Testis (tissue), 3 donors: ENCODE results near the gene SHISA7. TPM values are rescaled to one million over a fixed set of nuclear protein-coding genes. Genes with fewer than 3 reads are reported as not detected.

Experiments
- DNase-seq: peaks from one replicate; pipeline ENCODE4 v3.0.0-alpha.2; 2019
- H3K27ac ChIP-seq, 2 donors: fragments of 200-600 bp; sonication (generic); one replicate each; pipeline ENCODE4 v1.5.1; 2019
- H3K27me3 ChIP-seq: fragments of 200-600 bp; sonication (generic); one replicate; pipeline ENCODE4 v1.5.1; 2019
- H3K36me3 ChIP-seq: fragments of 200-600 bp; sonication (generic); one replicate; pipeline ENCODE4 v1.5.1; 2017; ENCODE audit warnings: low read depth; ENCODE audit errors: missing control alignments
- H3K4me1 ChIP-seq: fragments of 200-600 bp; sonication (generic); one replicate; pipeline ENCODE4 v1.5.1; 2019
- H3K4me3 ChIP-seq, 2 donors: fragments of 200-600 bp; sonication (generic); one replicate each; pipeline ENCODE4 v1.5.1; 2017 to 2019
- H3K9me3 ChIP-seq: fragments of 200-600 bp; sonication (generic); one replicate; pipeline ENCODE4 v1.5.1; 2017
- CTCF ChIP-seq, 3 experiments: fragments of 450-650 bp in 2 of 3; fragments of 200-600 bp in 1 of 3; sonication (generic) in 1 of 3; IDR thresholded peaks; one replicate each; pipeline ENCODE4 v1.5.1; 2016 to 2019; ENCODE audit warnings: antibody characterized with exemption in 3 of 3, mild to moderate bottlenecking in 2 of 3, moderate library complexity in 1 of 3
- POLR2A ChIP-seq: fragments of 450-650 bp; IDR thresholded peaks from one replicate; pipeline ENCODE4 v1.6.1; 2017; ENCODE audit warnings: antibody characterized with exemption, mild to moderate bottlenecking, moderate library complexity
- WGBS, 2 donors: methylation state at CpG; one replicate each; pipeline ENCODE4 v1.1.5; 2018; 5-methylcytosine and 5-hydroxymethylcytosine counted together
- intact Hi-C: fragments of 100-400 bp; cut with DNase I; formaldehyde crosslinking; loops from one replicate; pipeline ENCODE4 v1.15.1; 2023; ENCODE audit warnings: low total_unique reads
- polyA plus RNA-seq: library from polyadenylated mRNA; stranded (reverse); fragments of 350-450 nt; fragmentation: Illumina TruSeq; extraction: RNeasy Lipid Tissue Mini Kit (QIAGEN cat#74804); gene quantifications from one replicate; pipeline ENCODE4 v1.2.3, GENCODE V29; 2014; ENCODE audit warnings: low read depth, low replicate concordance; ENCODE audit not compliant: insufficient read depth
- total RNA-seq, 2 donors: library from RNA; depleted of rRNA; stranded (reverse); fragments of >200 nt; gene quantifications; one replicate each; pipeline ENCODE4 v1.2.3, GENCODE V29; 2016

The SHISA7 gene
- total and polyA plus RNA-seq, 3 donors from 2014 or later = 0.43 to 1.0 (median 0.45) TPM

- no peaks in the 10 kb centered on the region for H3K9me3 ChIP-seq
- H3K4me3 ChIP-seq = no peak overlapping the region
- TF ChIP-seq CTCF (IDR thresholded peaks at IDR 0.05) (no peak), POLR2A (no peak)
- DNase-seq = no peak
- H3K36me3 ChIP-seq = no peaks in the 10 kb centered on the region
- intact Hi-C loops = no loop called here
- WGBS, 2 donors = 72 to 75% methylated on average over 9 to 11 of the region's 11 CpGs
- no peaks in the 10 kb centered on the region for H3K27me3 ChIP-seq
- peaks cover 7% of the 10 kb centered on the region for H3K4me1 ChIP-seq
- H3K27ac ChIP-seq = no peak overlapping the region
Observed at GRCh38 chr19:55379174-55379573, 63.9 kb downstream of the SHISA7 start.

Other genes with a start within 250 kb of the SHISA7 start
Only the 30 nearest of the 31 such genes appear.
- gene TMEM86B, start 214.5 kb downstream of the SHISA7 start, total RNA-seq = 10 to 100 TPM; 13.4 to 13.9 TPM
- 12.8 TPM for gene TMEM86B, start 214.5 kb downstream of the SHISA7 start, polyA plus RNA-seq
- gene PPP6R1, start 184.3 kb downstream of the SHISA7 start, total RNA-seq = 100 to 1,000 TPM; 178 to 179 TPM
- gene PPP6R1, start 184.3 kb downstream of the SHISA7 start, polyA plus RNA-seq = 217 TPM
- gene HSPBP1, start 163.2 kb downstream of the SHISA7 start, total RNA-seq = 10 to 100 TPM; 43.5 to 48.2 TPM
- 42.7 TPM for gene HSPBP1, start 163.2 kb downstream of the SHISA7 start, polyA plus RNA-seq
- 10 to 100 TPM; 14.9 to 20.7 TPM for gene BRSK1, start 159.3 kb downstream of the SHISA7 start, total RNA-seq
- 12.8 TPM for gene BRSK1, start 159.3 kb downstream of the SHISA7 start, polyA plus RNA-seq
- gene TMEM150B, start 118.0 kb downstream of the SHISA7 start, total RNA-seq = 1 to 10 TPM in 1 of 2 donors, not detected in 1; 2.2 TPM
- gene TMEM150B, start 118.0 kb downstream of the SHISA7 start, polyA plus RNA-seq = 0.98 TPM
- gene KMT5C, start 103.4 kb downstream of the SHISA7 start, total RNA-seq = 10 to 100 TPM; 48.8 to 62.9 TPM
- 14.6 TPM for gene KMT5C, start 103.4 kb downstream of the SHISA7 start, polyA plus RNA-seq
- 10 to 100 TPM; 27.9 to 47.5 TPM for gene COX6B2, start 88.6 kb downstream of the SHISA7 start, total RNA-seq
- gene COX6B2, start 88.6 kb downstream of the SHISA7 start, polyA plus RNA-seq = 171 TPM
- 10 to 100 TPM; 11.3 to 28.2 TPM for gene GARIN5B, start 80.0 kb downstream of the SHISA7 start, total RNA-seq
- 49.6 TPM for gene GARIN5B, start 80.0 kb downstream of the SHISA7 start, polyA plus RNA-seq
- 1 to 10 TPM; 2.0 to 2.1 TPM for gene IL11, start 72.8 kb downstream of the SHISA7 start, total RNA-seq
- gene IL11, start 72.8 kb downstream of the SHISA7 start, polyA plus RNA-seq = 1.2 TPM
- gene TMEM190, start 66.5 kb downstream of the SHISA7 start, total RNA-seq = 10 to 100 TPM; 12.9 to 19.2 TPM
- 35.4 TPM for gene TMEM190, start 66.5 kb downstream of the SHISA7 start, polyA plus RNA-seq
- gene TMEM238, start 59.0 kb downstream of the SHISA7 start, total RNA-seq = 1 to 10 TPM; 1.7 to 6.4 TPM
- gene TMEM238, start 59.0 kb downstream of the SHISA7 start, polyA plus RNA-seq = 0.91 TPM
- 100 to 1,000 TPM; 284 to 624 TPM for gene RPL28, start 57.4 kb downstream of the SHISA7 start, total RNA-seq
- gene RPL28, start 57.4 kb downstream of the SHISA7 start, polyA plus RNA-seq = 1,024 TPM
- gene UBE2S, start 35.5 kb downstream of the SHISA7 start, total RNA-seq = 100 to 1,000 TPM; 150 to 188 TPM
- 272 TPM for gene UBE2S, start 35.5 kb downstream of the SHISA7 start, polyA plus RNA-seq
- 10 to 100 TPM; 79.1 to 98.5 TPM for gene ISOC2, start 18.3 kb upstream of the SHISA7 start, total RNA-seq
- 107 TPM for gene ISOC2, start 18.3 kb upstream of the SHISA7 start, polyA plus RNA-seq
- gene C19orf85, start 21.5 kb upstream of the SHISA7 start, total RNA-seq = not detected
- not detected for gene C19orf85, start 21.5 kb upstream of the SHISA7 start, polyA plus RNA-seq
- 10 to 100 TPM; 31.3 to 53.7 TPM for gene ZNF628, start 33.3 kb upstream of the SHISA7 start, total RNA-seq
- 33.8 TPM for gene ZNF628, start 33.3 kb upstream of the SHISA7 start, polyA plus RNA-seq
- 10 to 100 TPM; 12.0 to 16.0 TPM for gene NAT14, start 41.9 kb upstream of the SHISA7 start, total RNA-seq
- 17.3 TPM for gene NAT14, start 41.9 kb upstream of the SHISA7 start, polyA plus RNA-seq
- 1 to 10 TPM; 6.4 to 6.9 TPM for gene SSC5D, start 45.1 kb upstream of the SHISA7 start, total RNA-seq
- 10.7 TPM for gene SSC5D, start 45.1 kb upstream of the SHISA7 start, polyA plus RNA-seq
- gene SBK2, start 93.8 kb upstream of the SHISA7 start, total RNA-seq = under 1 TPM; 0.87 to 0.99 TPM
- gene SBK2, start 93.8 kb upstream of the SHISA7 start, polyA plus RNA-seq = 1.3 TPM
- under 1 TPM; 0.39 to 0.81 TPM for gene SBK3, start 102.2 kb upstream of the SHISA7 start, total RNA-seq
- 0.34 TPM for gene SBK3, start 102.2 kb upstream of the SHISA7 start, polyA plus RNA-seq
- 1 to 10 TPM; 4.0 to 7.2 TPM for gene ZNF579, start 137.5 kb upstream of the SHISA7 start, total RNA-seq
- gene ZNF579, start 137.5 kb upstream of the SHISA7 start, polyA plus RNA-seq = 4.3 TPM
- gene FIZ1, start 156.2 kb upstream of the SHISA7 start, total RNA-seq = 10 to 100 TPM; 16.5 to 17.4 TPM
- 8.5 TPM for gene FIZ1, start 156.2 kb upstream of the SHISA7 start, polyA plus RNA-seq
- gene ZNF524, start 157.0 kb upstream of the SHISA7 start, total RNA-seq = 10 to 100 TPM; 25.0 to 29.4 TPM
- gene ZNF524, start 157.0 kb upstream of the SHISA7 start, polyA plus RNA-seq = 8.5 TPM
- 10 to 100 TPM; 12.2 to 14.5 TPM for gene ZNF865, start 162.3 kb upstream of the SHISA7 start, total RNA-seq
- gene ZNF865, start 162.3 kb upstream of the SHISA7 start, polyA plus RNA-seq = 4.7 TPM
- 10 to 100 TPM; 10.3 to 13.0 TPM for gene ZNF784, start 181.3 kb upstream of the SHISA7 start, total RNA-seq
- 6.6 TPM for gene ZNF784, start 181.3 kb upstream of the SHISA7 start, polyA plus RNA-seq
- 10 to 100 TPM; 37.6 to 38.0 TPM for gene ZNF580, start 197.7 kb upstream of the SHISA7 start, total RNA-seq
- gene ZNF580, start 197.7 kb upstream of the SHISA7 start, polyA plus RNA-seq = 21.7 TPM
- 10 to 100 TPM; 17.3 to 31.2 TPM for gene ZNF581, start 200.3 kb upstream of the SHISA7 start, total RNA-seq
- 18.4 TPM for gene ZNF581, start 200.3 kb upstream of the SHISA7 start, polyA plus RNA-seq
- 10 to 100 TPM; 57.0 to 84.9 TPM for gene CCDC106, start 204.9 kb upstream of the SHISA7 start, total RNA-seq
- gene CCDC106, start 204.9 kb upstream of the SHISA7 start, polyA plus RNA-seq = 34.5 TPM
- 100 to 1,000 TPM; 264 to 281 TPM for gene U2AF2, start 211.7 kb upstream of the SHISA7 start, total RNA-seq
- gene U2AF2, start 211.7 kb upstream of the SHISA7 start, polyA plus RNA-seq = 163 TPM
- gene EPN1, start 231.9 kb upstream of the SHISA7 start, total RNA-seq = 100 to 1,000 TPM; 176 to 303 TPM
- 134 TPM for gene EPN1, start 231.9 kb upstream of the SHISA7 start, polyA plus RNA-seq